Fibroblast of the conjunctiva (primary cell): ENCODE results near the gene PAQR7.
A peak's percentile ranks its signal among the peaks of the same experiment; 100 is the strongest.

Experiments
- DNase-seq: peaks from one replicate; pipeline ENCODE4 v3.0.0-alpha.2; 2010; ENCODE audit warnings: low read depth

Gene PAQR7

DNA sequence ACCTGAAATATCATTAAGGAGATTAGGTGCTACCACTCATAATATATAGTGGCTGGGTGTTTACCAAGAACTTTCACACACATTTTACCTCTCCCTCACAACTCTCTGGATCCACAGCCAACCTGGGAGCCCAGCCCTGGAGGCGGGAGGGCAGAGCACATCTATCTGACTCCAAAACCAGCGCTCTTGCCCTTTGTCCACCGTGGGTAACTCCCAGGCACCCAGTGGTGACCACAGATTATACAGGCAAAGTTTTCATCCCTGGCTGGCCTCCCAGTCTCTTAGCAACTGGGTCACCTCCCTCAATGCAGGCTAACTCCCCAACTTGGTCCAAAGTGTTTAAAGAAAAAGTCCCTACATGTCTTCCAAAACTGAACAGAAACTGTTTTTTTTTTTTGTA is 2.4 kb downstream of the PAQR7 start:
- no peak for DNase-seq

GRCh38 chr1:25872713-25873112 is 2.8 kb downstream of the PAQR7 start:
- DNase-seq: no peak

- no peak for DNase-seq
Observed at GRCh38 chr1:25871704-25872494, 3.6 kb downstream of the PAQR7 start.

- DNase-seq: no peak
Observed at GRCh38 chr1:25871086-25871703, 4.3 kb downstream of the PAQR7 start.

- no peak for DNase-seq
Observed at GRCh38 chr1:25870614-25871013, 4.9 kb downstream of the PAQR7 start.

- no peak for DNase-seq
Observed at GRCh38 chr1:25869909-25870606, 5.5 kb downstream of the PAQR7 start.

- DNase-seq: no peak
Observed at GRCh38 chr1:25867210-25867991, 8.1 kb downstream of the PAQR7 start.

GRCh38 chr1:25866288-25866687 is 9.2 kb downstream of the PAQR7 start:
- DNase-seq: no peak

DNA sequence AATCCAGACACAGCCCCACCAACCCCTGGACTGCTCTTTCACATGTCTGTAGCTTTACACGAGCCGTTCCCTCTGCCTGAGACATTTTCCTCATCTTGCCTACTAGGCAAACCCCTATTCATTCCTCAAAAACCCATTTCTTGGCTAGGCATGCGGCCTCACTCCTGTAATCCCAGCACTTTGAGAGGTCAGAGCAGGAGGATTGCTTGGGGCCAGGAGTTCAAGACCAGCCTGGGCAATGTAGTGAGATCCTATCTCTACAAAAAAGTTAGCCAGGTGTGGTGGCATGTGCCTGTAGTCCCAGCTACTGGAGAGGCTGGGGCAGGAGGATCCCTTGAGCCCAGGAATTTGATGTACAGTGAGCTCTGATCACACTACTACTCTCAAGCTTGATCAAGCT is 11.1 kb downstream of the PAQR7 start:
- no peak for DNase-seq

- DNase-seq: no peak
Observed at GRCh38 chr1:25863486-25864262, 11.8 kb downstream of the PAQR7 start.

DNA sequence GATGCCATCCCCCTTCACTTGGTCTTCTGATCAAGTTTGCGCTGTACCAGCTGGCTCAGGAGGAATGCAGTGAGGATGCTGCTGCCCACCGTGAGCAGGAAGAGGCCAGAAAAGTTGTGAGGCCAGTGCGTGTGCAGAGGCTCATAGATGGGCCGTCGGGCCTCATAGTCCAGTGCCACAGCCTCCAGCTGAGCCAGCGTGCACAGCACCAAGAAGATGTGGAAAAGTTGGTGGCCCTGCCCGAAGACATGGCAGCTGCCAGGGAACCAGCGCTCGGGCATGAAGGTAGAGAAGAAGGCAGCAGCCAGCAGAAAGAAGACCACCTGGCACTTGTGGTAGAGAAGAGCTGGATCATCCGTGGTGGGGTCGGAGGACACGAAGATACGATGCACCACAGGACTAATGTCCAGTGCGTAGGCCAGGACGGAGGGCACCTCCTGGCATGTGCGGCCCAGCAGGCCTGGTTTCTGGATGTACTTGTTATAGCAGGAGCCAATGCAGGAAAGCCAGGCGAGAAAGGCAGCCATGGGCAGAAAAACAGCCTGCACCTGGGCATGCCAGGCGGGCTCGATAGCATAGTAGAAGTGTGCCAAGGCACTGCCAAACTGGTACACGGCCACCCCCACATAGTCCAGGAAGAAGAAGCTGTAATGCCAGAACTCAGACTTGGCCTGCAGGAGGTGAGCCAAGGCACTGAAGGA is 12.6 kb downstream of the PAQR7 start:
- DNase-seq: no peak

GRCh38 chr1:25861316-25862286 is 13.9 kb downstream of the PAQR7 start:
- no peak for DNase-seq

GRCh38 chr1:25858906-25859789 is 16.4 kb downstream of the PAQR7 start, which contains the start of gene AUNIP:
TSS of gene AUNIP (minus strand) at chr1:25859457. CDS start at chr1:25859357, 100 bp downstream.
- peak; percentile 67 for DNase-seq

GRCh38 chr1:25858494-25858893 is 17.0 kb downstream of the PAQR7 start:
- no peak for DNase-seq

GRCh38 chr1:25856856-25857255 is 18.7 kb downstream of the PAQR7 start:
- DNase-seq: no peak

GRCh38 chr1:25854554-25854953 is 21.0 kb downstream of the PAQR7 start:
- DNase-seq: no peak

DNA sequence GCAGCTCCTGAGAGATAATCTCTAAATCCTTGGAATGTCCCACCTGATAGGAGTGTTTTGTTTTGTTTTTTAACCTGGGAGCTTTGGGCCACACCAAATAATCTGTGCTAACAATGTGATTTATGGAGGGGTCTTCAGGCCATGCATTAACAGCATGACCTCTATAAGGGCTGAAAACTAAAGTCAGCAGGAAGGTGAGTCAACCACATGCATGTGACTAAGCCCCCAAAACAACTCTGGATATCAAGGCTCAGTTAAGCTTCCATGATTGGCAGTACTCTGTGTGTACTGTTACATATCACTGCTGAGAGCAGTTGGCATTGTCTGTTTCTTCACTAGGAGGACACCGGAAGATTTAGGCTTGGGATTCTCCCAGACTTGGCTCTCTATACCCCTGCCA is 27.0 kb downstream of the PAQR7 start:
- DNase-seq: no peak

- no peak for DNase-seq
Observed at GRCh38 chr1:25847929-25848328, 27.6 kb downstream of the PAQR7 start.

DNA sequence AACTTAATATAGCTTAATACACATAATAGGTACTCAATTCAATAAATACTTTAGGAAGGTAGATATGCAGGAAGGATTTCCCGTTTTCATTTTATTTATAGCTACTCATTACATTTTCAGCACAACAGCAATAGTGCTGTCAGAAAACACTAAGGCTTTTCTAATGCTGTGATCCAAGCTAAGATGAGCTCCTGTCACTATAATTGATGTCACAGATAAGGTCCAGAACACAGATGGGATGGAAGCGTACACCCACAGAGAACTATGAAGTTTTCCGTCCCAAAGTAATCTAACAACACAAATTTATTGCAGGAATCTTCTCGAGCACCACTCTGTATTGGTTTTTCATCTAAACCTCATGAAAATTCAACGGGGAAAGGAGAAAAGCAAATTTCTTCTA is 29.8 kb downstream of the PAQR7 start:
- DNase-seq: no peak
